Measurements from ENCODE around the gene PAK5. TPM values are rescaled to one million over a fixed set of nuclear protein-coding genes. Genes with fewer than 3 reads are reported as not detected.

The PAK5 gene
- polyA plus RNA-seq, 1 of the 3 experiments (the other 2 are of a cell fraction): 0.03 TPM

GRCh38 chr20:9574181-9574580 lies 264.7 kb downstream of the PAK5 start (continued):
- no peak for TF ChIP-seq NRF1 (IDR thresholded peaks at IDR 0.05; ENCODE audit: low read depth, low read length)

GRCh38 chr20:9573335-9574151 lies 265.3 kb downstream of the PAK5 start:
- WGBS (ENCODE audit: low lambda C conversion rate): 65% methylated on average over 13 of the region's 13 CpGs
- Histone ChIP-seq H3K9me2 (no peaks in the 10 kb centered on the region), H3K4me2 (no peak overlapping the region), H3K4me3 (ENCODE audit: low read depth in 2 of 2, low read length in 1 of 2) (no peak overlapping the region), H3K9ac (no peak overlapping the region), H3F3A (replicated peaks; ENCODE audit: insufficient read depth) (no peaks in the 10 kb centered on the region), H3K27ac (ENCODE audit: low read depth in 2 of 2, low read length in 1 of 2) (no peak overlapping the region; a peak in 1 of 4 replicates), H3K36me3 (replicated peaks in 1 of 2; ENCODE audit: control insufficient read depth in 1 of 2, insufficient read depth in 2 of 2, low read length in 1 of 2) (no peaks in the 10 kb centered on the region), H2AFZ (ENCODE audit: low read depth) (no peak overlapping the region), H4K20me1 (ENCODE audit: insufficient read depth) (no peaks in the 10 kb centered on the region), H3K27me3 (ENCODE audit: insufficient read depth) (no peaks in the 10 kb centered on the region), H3K4me1 (ENCODE audit: control insufficient read depth in 1 of 2, insufficient read depth in 2 of 2, low read depth in 1 of 2, low read length in 1 of 2) (peaks cover 0 to 31% of the 10 kb centered on the region in 2 experiments; a peak in 2 of 4 replicates), H3K79me2 (ENCODE audit: insufficient read depth) (no peaks in the 10 kb centered on the region), H3K9me3 (no peaks in the 10 kb centered on the region)
- CTCF ChIA-PET: interaction anchor here (1.1 to 5.5 kb wide), 5 partner anchors 9 to 165 kb away, joined by 3 to 36 read pairs (median 6); no protein-coding TSS in a partner anchor
- no peak for TF ChIP-seq SMC3 (IDR thresholded peaks at IDR 0.05; ENCODE audit: low read depth, low read length)
- TF ChIP-seq MAX (IDR thresholded peaks at IDR 0.05; ENCODE audit: low read depth): no peak
- TF ChIP-seq USF1 (IDR thresholded peaks at IDR 0.05; ENCODE audit: borderline replicate concordance, low read depth): no peak
- no peak for TF ChIP-seq MXI1 (IDR thresholded peaks at IDR 0.05; ENCODE audit: low read depth, low read length)
- TF ChIP-seq FOXM1 (IDR thresholded peaks at IDR 0.05; ENCODE audit: low read depth): no peak
- TF ChIP-seq EP300 (IDR thresholded peaks at IDR 0.05; ENCODE audit: borderline replicate concordance in 1 of 2, low read depth in 1 of 2, low read length in 1 of 2): no peak
- TF ChIP-seq CHD2 (IDR thresholded peaks at IDR 0.05; ENCODE audit: low read length, partially characterized antibody): no peak
- TF ChIP-seq IRF3 (IDR thresholded peaks at IDR 0.05; ENCODE audit: low read depth, low read length): no peak
- TF ChIP-seq TEAD4 (IDR thresholded peaks at IDR 0.05; ENCODE audit: borderline replicate concordance, insufficient read depth): no peak
- TF ChIP-seq SIN3A (IDR thresholded peaks at IDR 0.05; ENCODE audit: borderline replicate concordance, low read depth, low read length): no peak
- no peak for TF ChIP-seq TAF1 (IDR thresholded peaks at IDR 0.05; ENCODE audit: borderline replicate concordance, low read depth, low read length)
- POLR2A ChIA-PET: no interaction called here
- DNase-seq: peak; percentile 26

All from SK-N-SH (cell line).